Stimulated activated CD4-positive, alpha-beta T cell treated with anti-CD3 and anti-CD28 coated beads, Interleukin-4, amount 100 ng/mL, for 1 hour (primary cell): Measurements from ENCODE around the gene RAB11FIP3.
"Not testable (repeated sequence)": the region's sequence is repeated elsewhere in the genome, so short reads cannot be mapped to it uniquely, and the experiment has no call there.

Experiments
- DNase-seq: peaks from one replicate; pipeline ENCODE4 v3.0.0-alpha.2; 2020

The RAB11FIP3 gene

GRCh38 chr16:495127-495748 lies 69.8 kb downstream of the RAB11FIP3 start:
- no peak for DNase-seq

- DNase-seq: no peak
Measured at GRCh38 chr16:496097-496886, 70.8 kb downstream of the RAB11FIP3 start.

GRCh38 chr16:497258-497657 lies 71.8 kb downstream of the RAB11FIP3 start:
- no peak for DNase-seq

- no peak for DNase-seq
Measured at GRCh38 chr16:499924-500323, 74.5 kb downstream of the RAB11FIP3 start.

GRCh38 chr16:500709-501108 lies 75.3 kb downstream of the RAB11FIP3 start:
- DNase-seq: no peak

GRCh38 chr16:502179-502943 lies 76.9 kb downstream of the RAB11FIP3 start:
- DNase-seq: no peak

- DNase-seq: no peak
Measured at GRCh38 chr16:503150-504071, 78.0 kb downstream of the RAB11FIP3 start.

GRCh38 chr16:505479-506245 lies 80.2 kb downstream of the RAB11FIP3 start:
- DNase-seq: no peak

- DNase-seq: no peak
Measured at GRCh38 chr16:506246-506546, 80.7 kb downstream of the RAB11FIP3 start.

GRCh38 chr16:507527-507926 lies 82.1 kb downstream of the RAB11FIP3 start:
- not testable (repeated sequence) for DNase-seq

- DNase-seq: no peak
Measured at GRCh38 chr16:507996-508395, 82.5 kb downstream of the RAB11FIP3 start.

- DNase-seq: no peak
Measured at GRCh38 chr16:508884-509736, 83.7 kb downstream of the RAB11FIP3 start.

GRCh38 chr16:510066-510825 lies 84.8 kb downstream of the RAB11FIP3 start:
- DNase-seq: no peak

- DNase-seq: no peak
Measured at GRCh38 chr16:512802-513201, 87.4 kb downstream of the RAB11FIP3 start.

GRCh38 chr16:513950-514349 lies 88.5 kb downstream of the RAB11FIP3 start:
- DNase-seq: no peak

GRCh38 chr16:515175-515938 lies 89.9 kb downstream of the RAB11FIP3 start:
- no peak for DNase-seq

GRCh38 chr16:515939-516226 lies 90.4 kb downstream of the RAB11FIP3 start:
- no peak for DNase-seq

GRCh38 chr16:516301-516700 lies 90.9 kb downstream of the RAB11FIP3 start:
- DNase-seq: no peak

- no peak for DNase-seq
Measured at GRCh38 chr16:518858-519257, 93.4 kb downstream of the RAB11FIP3 start.

GRCh38 chr16:519425-519824 lies 94.0 kb downstream of the RAB11FIP3 start:
- no peak for DNase-seq
